HAP-1 (cell line): ENCODE measurements around the gene GHRL.

Experiments used
- DNase-seq, 2 experiments: peaks; one replicate each; pipeline ENCODE4 v3.0.0-alpha.2; 2016 to 2020; ENCODE audit warnings: low spot score in 2 of 2
- H3K27me3 ChIP-seq: fragments of 250-450 bp; sonication (Bioruptor Pico); 2 replicates; pipeline ENCODE4 v1.5.1; 2020; ENCODE audit warnings: low read depth, mild to moderate bottlenecking, moderate library complexity
- H3K36me3 ChIP-seq: fragments of 250-450 bp; sonication (Bioruptor Pico); replicated peaks from 2 replicates; pipeline ENCODE4 v1.5.1; 2020; ENCODE audit warnings: mild to moderate bottlenecking
- H3K4me1 ChIP-seq: fragments of 250-450 bp; sonication (Bioruptor Pico); 2 replicates; pipeline ENCODE4 v1.5.1; 2020; ENCODE audit warnings: mild to moderate bottlenecking
- H3K4me3 ChIP-seq: fragments of 250-450 bp; sonication (Bioruptor Pico); 2 replicates; pipeline ENCODE4 v1.5.1; 2020; ENCODE audit warnings: mild to moderate bottlenecking, moderate library complexity
- H3K9me3 ChIP-seq: fragments of 250-450 bp; sonication (Bioruptor Pico); 2 replicates; pipeline ENCODE4 v1.5.1; 2020; ENCODE audit warnings: mild to moderate bottlenecking, moderate library complexity
- in situ Hi-C: fragments of 300-500 bp; cut with MboI; formaldehyde crosslinking; loops from 3 replicates; pipeline ENCODE4 v1.14.3; 2020; ENCODE audit warnings: low sequenced_read_pairs, inconsistent platforms, mixed read lengths

The GHRL gene

GRCh38 chr3:10317311-10317960 is 24.7 kb upstream of the GHRL start:
- no peak for DNase-seq
- Histone ChIP-seq H3K9me3 (no peaks in the 10 kb centered on the region), H3K4me3 (no peak overlapping the region), H3K36me3 (peaks cover 65% of the 10 kb centered on the region), H3K4me1 (no peaks in the 10 kb centered on the region; the same call in 1 of the 2 replicates), H3K27me3 (no peaks in the 10 kb centered on the region)
- in situ Hi-C loops = no loop called here

- no peaks in the 10 kb centered on the region; the same call in 1 of the 2 replicates for H3K4me1 ChIP-seq
- H3K27me3 ChIP-seq = no peaks in the 10 kb centered on the region
- DNase-seq = no peak
- no peaks in the 10 kb centered on the region for H3K9me3 ChIP-seq
- H3K36me3 ChIP-seq = peaks cover 79% of the 10 kb centered on the region
- no peak overlapping the region for H3K4me3 ChIP-seq
- in situ Hi-C loops = no loop called here
Measured at GRCh38 chr3:10315771-10316344, 23.1 kb upstream of the GHRL start.

- Histone ChIP-seq H3K9me3 (no peaks in the 10 kb centered on the region), H3K36me3 (peaks cover 81% of the 10 kb centered on the region)
- in situ Hi-C loops = no loop called here
Measured at GRCh38 chr3:10315101-10315500, 22.4 kb upstream of the GHRL start.

GRCh38 chr3:10312861-10313260 is 20.1 kb upstream of the GHRL start:
- Histone ChIP-seq H3K27me3 (no peaks in the 10 kb centered on the region), H3K9me3 (no peaks in the 10 kb centered on the region), H3K36me3 (peaks cover 89% of the 10 kb centered on the region), H3K4me3 (no peak overlapping the region), H3K4me1 (no peaks in the 10 kb centered on the region)
- in situ Hi-C loops = no loop called here
- no peak for DNase-seq

More at GRCh38 chr3:10315101-10315500, 22.4 kb upstream of the GHRL start:
- Histone ChIP-seq H3K27me3 (no peaks in the 10 kb centered on the region), H3K4me1 (no peaks in the 10 kb centered on the region; the same call in 1 of the 2 replicates), H3K4me3 (no peak overlapping the region)
- no peak for DNase-seq

GRCh38 chr3:10312391-10312790 is 19.6 kb upstream of the GHRL start:
- H3K9me3 ChIP-seq = no peaks in the 10 kb centered on the region
- peaks cover 86% of the 10 kb centered on the region for H3K36me3 ChIP-seq
- in situ Hi-C loops = no loop called here
- no peaks in the 10 kb centered on the region for H3K27me3 ChIP-seq
- DNase-seq = no peak
- no peak overlapping the region for H3K4me3 ChIP-seq
- H3K4me1 ChIP-seq = no peaks in the 10 kb centered on the region

- no peak for DNase-seq
- Histone ChIP-seq H3K36me3 (peaks cover 88% of the 10 kb centered on the region), H3K27me3 (no peaks in the 10 kb centered on the region), H3K4me3 (no peak overlapping the region), H3K4me1 (no peaks in the 10 kb centered on the region), H3K9me3 (no peaks in the 10 kb centered on the region)
- in situ Hi-C loops = no loop called here
Measured at GRCh38 chr3:10311710-10312109, 19.0 kb upstream of the GHRL start.

GRCh38 chr3:10310578-10310977 is 17.8 kb upstream of the GHRL start:
- in situ Hi-C loops = no loop called here
- DNase-seq = no peak
- no peaks in the 10 kb centered on the region for H3K9me3 ChIP-seq
- H3K27me3 ChIP-seq = no peaks in the 10 kb centered on the region
- H3K4me3 ChIP-seq = no peak overlapping the region
- H3K36me3 ChIP-seq = peaks cover 89% of the 10 kb centered on the region
- no peaks in the 10 kb centered on the region for H3K4me1 ChIP-seq

GRCh38 chr3:10309736-10310135 is 17.0 kb upstream of the GHRL start:
- in situ Hi-C loops = no loop called here
- Histone ChIP-seq H3K9me3 (no peaks in the 10 kb centered on the region), H3K27me3 (no peaks in the 10 kb centered on the region), H3K4me1 (no peaks in the 10 kb centered on the region), H3K36me3 (peaks cover 91% of the 10 kb centered on the region), H3K4me3 (no peak overlapping the region)
- no peak for DNase-seq

- Histone ChIP-seq H3K9me3 (no peaks in the 10 kb centered on the region), H3K27me3 (no peaks in the 10 kb centered on the region), H3K36me3 (peaks cover 92% of the 10 kb centered on the region), H3K4me1 (no peaks in the 10 kb centered on the region), H3K4me3 (no peak overlapping the region)
- in situ Hi-C loops = no loop called here
- DNase-seq = no peak
Measured at GRCh38 chr3:10308678-10309077, 15.9 kb upstream of the GHRL start.

- Histone ChIP-seq H3K4me1 (no peaks in the 10 kb centered on the region), H3K4me3 (no peak overlapping the region), H3K36me3 (peaks cover 92% of the 10 kb centered on the region), H3K9me3 (no peaks in the 10 kb centered on the region), H3K27me3 (no peaks in the 10 kb centered on the region)
- in situ Hi-C loops = no loop called here
- DNase-seq = no peak
Measured at GRCh38 chr3:10306156-10306555, 13.4 kb upstream of the GHRL start.

GRCh38 chr3:10305331-10305902 is 12.7 kb upstream of the GHRL start:
- no peaks in the 10 kb centered on the region for H3K9me3 ChIP-seq
- in situ Hi-C loops = no loop called here
- H3K36me3 ChIP-seq = peaks cover 94% of the 10 kb centered on the region

GRCh38 chr3:10304905-10305304 is 12.2 kb upstream of the GHRL start:
- peaks cover 94% of the 10 kb centered on the region for H3K36me3 ChIP-seq
- in situ Hi-C loops = no loop called here
- H3K27me3 ChIP-seq = no peaks in the 10 kb centered on the region
- DNase-seq = no peak
- no peaks in the 10 kb centered on the region for H3K9me3 ChIP-seq
- H3K4me1 ChIP-seq = no peaks in the 10 kb centered on the region
- H3K4me3 ChIP-seq = no peak overlapping the region

More at GRCh38 chr3:10305331-10305902, 12.7 kb upstream of the GHRL start:
- H3K4me3 ChIP-seq = no peak overlapping the region
- no peaks in the 10 kb centered on the region for H3K4me1 ChIP-seq
- no peak for DNase-seq
- H3K27me3 ChIP-seq = no peaks in the 10 kb centered on the region

- no peaks in the 10 kb centered on the region for H3K27me3 ChIP-seq
- no peaks in the 10 kb centered on the region for H3K4me1 ChIP-seq
- peaks cover 93% of the 10 kb centered on the region for H3K36me3 ChIP-seq
- no peak for DNase-seq
- in situ Hi-C loops = no loop called here
- no peak overlapping the region for H3K4me3 ChIP-seq
- no peaks in the 10 kb centered on the region for H3K9me3 ChIP-seq
Measured at GRCh38 chr3:10303785-10304184, 11.0 kb upstream of the GHRL start.

GRCh38 chr3:10303105-10303504 is 10.4 kb upstream of the GHRL start:
- in situ Hi-C loops = no loop called here
- no peak overlapping the region for H3K4me3 ChIP-seq
- H3K4me1 ChIP-seq = no peaks in the 10 kb centered on the region
- DNase-seq = no peak
- H3K9me3 ChIP-seq = no peaks in the 10 kb centered on the region
- H3K27me3 ChIP-seq = no peaks in the 10 kb centered on the region
- peaks cover 89% of the 10 kb centered on the region for H3K36me3 ChIP-seq
